ENCODE results near the gene FAM219A.

DNA sequence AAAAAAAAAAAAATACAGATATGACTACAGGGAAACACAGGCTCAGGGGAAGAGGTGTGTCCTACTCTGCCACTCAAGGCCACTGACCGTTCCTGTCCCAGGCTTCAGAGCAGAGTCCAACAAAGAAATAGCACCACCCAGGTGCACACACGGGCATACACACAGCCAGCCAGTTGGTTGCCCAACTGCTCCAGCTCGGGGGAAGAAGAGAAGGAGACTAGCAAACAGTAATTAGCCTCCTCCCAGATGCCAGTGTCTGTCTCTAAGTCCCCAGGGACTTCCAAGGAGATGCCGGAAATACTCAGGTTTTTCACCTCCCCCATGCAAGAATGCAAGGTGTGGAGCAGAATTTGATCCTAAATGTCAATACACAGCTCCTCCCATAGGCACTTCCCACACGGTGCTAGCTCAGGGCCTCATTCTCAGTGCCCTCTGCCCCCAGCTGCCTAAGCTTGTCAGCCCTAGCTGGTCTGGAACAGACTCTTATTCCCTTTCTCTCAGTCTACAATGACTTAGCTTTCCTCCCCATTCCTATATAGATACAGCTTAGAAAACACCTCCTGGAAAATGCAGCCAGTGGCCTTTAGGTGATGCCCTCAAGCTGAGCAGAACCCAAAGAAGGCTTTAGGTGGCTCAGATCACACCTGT, 83.3 kb downstream of the FAM219A start:
- TF ChIP-seq ZBTB21 (tag by site-specific recombination; IDR thresholded peaks at IDR 0.05): no peak
- no peak for TF ChIP-seq MEIS1 (CRISPR knock-in tag; IDR thresholded peaks at IDR 0.05; ENCODE audit: borderline replicate concordance)
- TF ChIP-seq, protein P1, sequence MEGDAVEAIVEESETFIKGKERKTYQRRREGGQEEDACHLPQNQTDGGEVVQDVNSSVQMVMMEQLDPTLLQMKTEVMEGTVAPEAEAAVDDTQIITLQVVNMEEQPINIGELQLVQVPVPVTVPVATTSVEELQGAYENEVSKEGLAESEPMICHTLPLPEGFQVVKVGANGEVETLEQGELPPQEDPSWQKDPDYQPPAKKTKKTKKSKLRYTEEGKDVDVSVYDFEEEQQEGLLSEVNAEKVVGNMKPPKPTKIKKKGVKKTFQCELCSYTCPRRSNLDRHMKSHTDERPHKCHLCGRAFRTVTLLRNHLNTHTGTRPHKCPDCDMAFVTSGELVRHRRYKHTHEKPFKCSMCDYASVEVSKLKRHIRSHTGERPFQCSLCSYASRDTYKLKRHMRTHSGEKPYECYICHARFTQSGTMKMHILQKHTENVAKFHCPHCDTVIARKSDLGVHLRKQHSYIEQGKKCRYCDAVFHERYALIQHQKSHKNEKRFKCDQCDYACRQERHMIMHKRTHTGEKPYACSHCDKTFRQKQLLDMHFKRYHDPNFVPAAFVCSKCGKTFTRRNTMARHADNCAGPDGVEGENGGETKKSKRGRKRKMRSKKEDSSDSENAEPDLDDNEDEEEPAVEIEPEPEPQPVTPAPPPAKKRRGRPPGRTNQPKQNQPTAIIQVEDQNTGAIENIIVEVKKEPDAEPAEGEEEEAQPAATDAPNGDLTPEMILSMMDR (tag by site-specific recombination; IDR thresholded peaks at IDR 0.05): no peak
- no peak for TF ChIP-seq ZNF785 (tag by site-specific recombination; IDR thresholded peaks at IDR 0.05)
- no peak for TF ChIP-seq REST (tag by site-specific recombination; IDR thresholded peaks at IDR 0.05)
- no peak for TF ChIP-seq ZNF596 (tag by site-specific recombination; IDR thresholded peaks at IDR 0.05)
- no peak for TF ChIP-seq ZIC2 (tag by site-specific recombination; IDR thresholded peaks at IDR 0.05)
- TF ChIP-seq ZNF19 (tag by site-specific recombination; IDR thresholded peaks at IDR 0.05; ENCODE audit: low read depth): no peak
- TF ChIP-seq ZNF501 (tag by site-specific recombination; IDR thresholded peaks at IDR 0.05): no peak
- TF ChIP-seq ZNF239 (tag by site-specific recombination; IDR thresholded peaks at IDR 0.05): no peak
- TF ChIP-seq ZBTB17 (tag by site-specific recombination; IDR thresholded peaks at IDR 0.05): no peak
- TF ChIP-seq, protein P2, sequence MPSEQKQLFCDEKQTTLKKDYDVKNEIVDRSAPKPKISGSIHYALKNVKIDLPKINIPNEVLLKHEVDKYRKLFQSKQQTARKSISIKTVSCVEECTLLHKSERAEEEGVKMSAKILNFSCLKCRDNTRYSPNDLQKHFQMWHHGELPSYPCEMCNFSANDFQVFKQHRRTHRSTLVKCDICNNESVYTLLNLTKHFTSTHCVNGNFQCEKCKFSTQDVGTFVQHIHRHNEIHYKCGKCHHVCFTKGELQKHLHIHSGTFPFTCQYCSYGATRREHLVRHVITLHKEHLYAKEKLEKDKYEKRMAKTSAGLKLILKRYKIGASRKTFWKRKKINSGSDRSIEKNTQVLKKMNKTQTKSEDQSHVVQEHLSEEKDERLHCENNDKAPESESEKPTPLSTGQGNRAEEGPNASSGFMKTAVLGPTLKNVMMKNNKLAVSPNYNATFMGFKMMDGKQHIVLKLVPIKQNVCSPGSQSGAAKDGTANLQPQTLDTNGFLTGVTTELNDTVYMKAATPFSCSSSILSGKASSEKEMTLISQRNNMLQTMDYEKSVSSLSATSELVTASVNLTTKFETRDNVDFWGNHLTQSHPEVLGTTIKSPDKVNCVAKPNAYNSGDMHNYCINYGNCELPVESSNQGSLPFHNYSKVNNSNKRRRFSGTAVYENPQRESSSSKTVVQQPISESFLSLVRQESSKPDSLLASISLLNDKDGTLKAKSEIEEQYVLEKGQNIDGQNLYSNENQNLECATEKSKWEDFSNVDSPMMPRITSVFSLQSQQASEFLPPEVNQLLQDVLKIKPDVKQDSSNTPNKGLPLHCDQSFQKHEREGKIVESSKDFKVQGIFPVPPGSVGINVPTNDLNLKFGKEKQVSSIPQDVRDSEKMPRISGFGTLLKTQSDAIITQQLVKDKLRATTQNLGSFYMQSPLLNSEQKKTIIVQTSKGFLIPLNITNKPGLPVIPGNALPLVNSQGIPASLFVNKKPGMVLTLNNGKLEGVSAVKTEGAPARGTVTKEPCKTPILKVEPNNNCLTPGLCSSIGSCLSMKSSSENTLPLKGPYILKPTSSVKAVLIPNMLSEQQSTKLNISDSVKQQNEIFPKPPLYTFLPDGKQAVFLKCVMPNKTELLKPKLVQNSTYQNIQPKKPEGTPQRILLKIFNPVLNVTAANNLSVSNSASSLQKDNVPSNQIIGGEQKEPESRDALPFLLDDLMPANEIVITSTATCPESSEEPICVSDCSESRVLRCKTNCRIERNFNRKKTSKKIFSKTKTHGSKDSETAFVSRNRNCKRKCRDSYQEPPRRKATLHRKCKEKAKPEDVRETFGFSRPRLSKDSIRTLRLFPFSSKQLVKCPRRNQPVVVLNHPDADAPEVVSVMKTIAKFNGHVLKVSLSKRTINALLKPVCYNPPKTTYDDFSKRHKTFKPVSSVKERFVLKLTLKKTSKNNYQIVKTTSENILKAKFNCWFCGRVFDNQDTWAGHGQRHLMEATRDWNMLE (tag by site-specific recombination; conservative IDR thresholded peaks at IDR 0.05; ENCODE audit: low read depth): no peak
- no peak for TF ChIP-seq ZNF626 (tag by site-specific recombination; IDR thresholded peaks at IDR 0.05)

Data from HEK293 (cell line).